GM12872 (cell line): Measurements from ENCODE around the gene KANK4.
A peak's percentile ranks its signal among the peaks of the same experiment; 100 is the strongest.

Experiments
- TF ChIP-seq, protein P1 (sequence below): IDR thresholded peaks from 3 replicates; pipeline ENCODE4 v1.5.1; 2011; ENCODE audit warnings: low read depth, mild to moderate bottlenecking, low read length, moderate library complexity; ENCODE audit not compliant: insufficient read depth

KANK4 gene

DNA sequence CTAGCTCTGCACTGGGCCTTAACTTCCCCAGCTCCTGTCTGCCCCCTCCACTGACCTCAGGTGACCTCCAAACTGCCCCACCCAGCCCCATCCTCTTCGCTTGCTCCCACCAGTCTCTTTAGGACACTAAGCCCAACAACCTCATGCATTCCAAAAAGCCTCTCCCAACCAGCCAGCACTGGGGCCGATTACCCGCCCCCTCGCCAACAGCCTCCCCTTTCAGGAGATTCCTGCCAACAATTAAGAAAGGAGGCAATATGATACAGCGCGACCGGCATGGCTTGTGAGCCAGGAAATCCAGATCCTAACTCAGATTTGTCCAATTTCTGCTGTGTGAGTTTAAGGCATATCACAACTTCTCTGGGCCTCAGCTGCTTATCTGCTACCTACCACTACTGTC is 14.7 kb downstream of the KANK4 start:
- TF ChIP-seq, protein P1, sequence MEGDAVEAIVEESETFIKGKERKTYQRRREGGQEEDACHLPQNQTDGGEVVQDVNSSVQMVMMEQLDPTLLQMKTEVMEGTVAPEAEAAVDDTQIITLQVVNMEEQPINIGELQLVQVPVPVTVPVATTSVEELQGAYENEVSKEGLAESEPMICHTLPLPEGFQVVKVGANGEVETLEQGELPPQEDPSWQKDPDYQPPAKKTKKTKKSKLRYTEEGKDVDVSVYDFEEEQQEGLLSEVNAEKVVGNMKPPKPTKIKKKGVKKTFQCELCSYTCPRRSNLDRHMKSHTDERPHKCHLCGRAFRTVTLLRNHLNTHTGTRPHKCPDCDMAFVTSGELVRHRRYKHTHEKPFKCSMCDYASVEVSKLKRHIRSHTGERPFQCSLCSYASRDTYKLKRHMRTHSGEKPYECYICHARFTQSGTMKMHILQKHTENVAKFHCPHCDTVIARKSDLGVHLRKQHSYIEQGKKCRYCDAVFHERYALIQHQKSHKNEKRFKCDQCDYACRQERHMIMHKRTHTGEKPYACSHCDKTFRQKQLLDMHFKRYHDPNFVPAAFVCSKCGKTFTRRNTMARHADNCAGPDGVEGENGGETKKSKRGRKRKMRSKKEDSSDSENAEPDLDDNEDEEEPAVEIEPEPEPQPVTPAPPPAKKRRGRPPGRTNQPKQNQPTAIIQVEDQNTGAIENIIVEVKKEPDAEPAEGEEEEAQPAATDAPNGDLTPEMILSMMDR, result no peak

DNA sequence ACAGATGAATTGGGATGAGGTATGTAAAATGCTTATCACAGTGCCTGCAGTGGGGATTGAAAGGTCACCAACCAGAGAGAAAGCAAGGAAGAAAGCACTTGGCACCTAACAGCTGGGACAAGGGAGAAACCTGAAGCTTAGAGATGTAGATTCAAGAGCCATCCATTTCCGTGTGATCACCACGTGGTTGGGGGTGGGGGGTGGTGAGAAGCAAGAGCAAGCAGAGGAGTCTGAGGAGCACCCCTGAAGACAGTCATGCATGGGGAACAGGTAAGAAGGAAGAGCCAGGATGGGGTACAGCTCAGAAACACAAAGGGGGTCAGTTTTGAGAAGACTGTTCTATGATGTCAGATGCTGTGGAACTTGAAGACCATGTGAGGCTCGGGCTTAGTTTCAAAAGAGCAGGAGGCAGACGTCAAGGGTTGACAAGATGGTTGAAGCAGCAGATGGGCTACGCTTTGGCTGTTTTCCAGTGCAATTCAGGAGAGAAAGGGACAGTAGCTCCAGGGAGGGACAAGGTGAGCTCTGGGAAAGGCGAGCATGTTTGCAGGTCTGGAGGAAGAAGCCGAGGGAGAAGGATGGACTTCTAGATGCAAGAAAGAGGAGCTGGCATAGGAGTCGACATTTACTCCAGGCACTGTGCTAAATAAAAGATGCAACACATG is 17.4 kb downstream of the KANK4 start:
- TF ChIP-seq, protein P1, result no peak

DNA sequence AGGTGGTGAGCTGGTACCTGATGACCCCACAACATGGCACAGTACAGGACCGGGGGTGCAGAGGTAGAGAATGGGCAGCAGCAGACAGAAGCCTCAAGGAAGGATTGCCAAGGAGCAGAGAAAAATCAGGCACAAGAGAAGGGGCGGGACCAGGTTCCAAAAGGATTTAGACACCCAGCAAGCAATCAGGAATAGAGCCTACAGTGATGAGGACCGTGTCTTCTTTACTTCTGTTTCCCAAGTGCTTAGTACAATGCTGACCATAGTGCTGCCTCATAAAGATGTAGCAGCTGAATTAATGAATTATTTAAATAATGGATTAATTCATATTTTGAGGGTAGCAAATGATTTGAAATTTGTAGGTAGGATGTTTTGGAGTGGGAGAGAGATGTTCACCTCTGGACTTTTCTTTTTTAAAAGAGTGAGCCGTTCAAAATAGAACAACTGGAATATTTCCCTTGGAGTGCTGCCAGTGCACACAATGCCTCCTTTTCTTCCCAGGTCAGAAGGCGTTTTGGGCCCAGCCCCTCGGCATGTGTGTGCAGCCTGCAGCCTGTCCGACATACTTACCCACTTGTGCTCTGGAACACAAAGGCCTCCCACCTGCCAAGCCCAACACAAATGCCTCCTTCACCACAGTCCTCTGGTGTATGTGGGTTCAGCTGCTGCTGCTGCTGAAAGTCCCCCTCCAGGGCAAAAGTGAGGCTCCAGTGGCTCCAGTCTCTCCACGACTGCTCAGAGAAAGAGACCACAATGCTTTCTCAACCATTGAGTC is 19.6 kb downstream of the KANK4 start:
- TF ChIP-seq, protein P1, result no peak

DNA sequence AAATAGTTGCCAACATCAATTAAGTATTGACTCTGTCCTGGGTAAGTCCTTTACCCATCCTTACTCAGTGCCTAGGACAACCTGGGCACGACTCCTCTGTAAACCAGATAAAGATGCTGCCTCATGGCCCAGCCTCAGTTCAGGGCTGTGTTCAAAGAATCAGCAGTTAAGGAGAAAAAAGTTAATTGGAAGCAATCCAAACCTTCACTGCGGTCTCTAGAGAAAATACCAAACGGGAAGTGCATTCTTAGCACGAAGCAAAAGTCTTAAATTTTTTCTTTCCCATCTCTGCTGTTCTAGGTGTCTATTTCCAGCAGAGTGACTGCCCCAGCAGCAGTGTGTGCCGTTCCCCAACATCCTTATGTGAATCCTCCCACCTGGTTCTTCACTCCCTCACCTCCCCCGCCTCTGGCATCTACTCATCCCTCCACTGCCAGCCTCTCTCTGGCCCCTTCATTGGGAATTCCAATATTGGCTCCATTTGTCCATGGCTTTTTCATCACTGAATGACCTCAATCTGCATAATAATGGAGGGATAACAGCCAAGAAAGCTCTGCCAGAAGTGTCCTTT is 23.2 kb downstream of the KANK4 start:
- TF ChIP-seq, protein P1, result no peak

DNA sequence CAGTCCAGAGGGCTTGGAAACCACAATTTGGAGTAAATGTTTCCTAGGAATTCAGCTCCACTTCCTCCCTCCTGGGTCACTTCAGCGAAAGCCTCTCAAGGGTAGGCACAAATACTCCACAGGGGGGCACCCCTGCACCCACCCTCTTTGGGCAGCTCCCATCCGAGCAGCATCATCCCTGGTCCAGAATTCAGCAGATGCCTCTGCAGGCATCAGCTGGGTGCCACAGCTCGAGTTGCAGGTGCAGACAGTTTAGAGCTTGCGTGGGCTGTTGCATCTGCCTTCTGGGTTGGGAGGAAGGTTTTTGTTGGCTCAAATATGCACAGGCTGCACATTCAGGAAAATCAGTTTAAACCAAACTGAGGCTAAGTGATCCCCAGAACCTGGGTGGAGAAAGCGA is 25.0 kb downstream of the KANK4 start:
- TF ChIP-seq, protein P1, result peak; percentile 37; the same call in 2 of the 3 replicates

DNA sequence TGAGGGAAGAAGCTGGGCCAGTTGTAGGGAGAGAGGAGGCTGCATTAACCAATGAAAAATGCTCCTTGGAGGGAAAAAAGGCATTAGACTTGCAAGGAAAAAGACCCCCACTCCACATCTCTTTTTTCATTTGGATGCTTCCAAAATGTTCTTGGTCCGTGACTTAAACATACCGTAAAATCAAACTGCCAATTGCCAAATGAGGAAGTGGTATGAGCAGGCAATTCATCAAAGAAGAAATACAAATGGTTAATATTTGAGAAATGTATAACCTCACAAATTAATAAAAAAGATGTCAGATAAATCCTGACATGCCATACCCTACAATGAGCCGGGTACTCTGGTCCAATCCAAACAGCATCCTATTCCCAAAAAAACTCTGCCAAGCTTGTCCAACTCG is 30.6 kb downstream of the KANK4 start:
- TF ChIP-seq, protein P1, result no peak

DNA sequence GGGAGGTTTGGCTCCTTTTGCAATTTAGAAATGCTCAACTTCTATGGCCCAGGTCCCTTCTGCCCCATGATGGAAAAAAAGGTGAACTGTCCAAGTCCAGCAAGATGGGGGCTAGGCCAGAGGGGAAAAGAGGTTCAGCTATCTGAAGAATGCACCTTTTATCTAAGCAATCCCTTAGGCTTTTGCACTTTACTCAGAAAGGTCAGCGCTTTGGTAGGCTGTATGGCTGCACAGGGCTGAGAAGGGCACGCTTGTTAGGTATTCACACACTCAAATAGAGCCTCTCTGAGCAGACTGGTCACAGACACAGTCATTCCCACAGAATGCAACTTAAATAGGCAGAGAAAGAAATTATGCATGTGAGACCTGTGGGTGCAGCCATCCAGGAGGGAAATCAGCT is 31.0 kb downstream of the KANK4 start:
- TF ChIP-seq, protein P1, result no peak
